ENCODE data around the gene SERF2. TPM values are rescaled to one million over a fixed set of nuclear protein-coding genes. Genes with fewer than 3 reads are reported as not detected.

The SERF2 gene
- 1,238 TPM for polyA plus RNA-seq (2013, experiment 1 of 2; ENCODE audit: insufficient read length)
- 1,340 TPM for polyA plus RNA-seq (2013, experiment 2 of 2; ENCODE audit: insufficient read length)

DNA sequence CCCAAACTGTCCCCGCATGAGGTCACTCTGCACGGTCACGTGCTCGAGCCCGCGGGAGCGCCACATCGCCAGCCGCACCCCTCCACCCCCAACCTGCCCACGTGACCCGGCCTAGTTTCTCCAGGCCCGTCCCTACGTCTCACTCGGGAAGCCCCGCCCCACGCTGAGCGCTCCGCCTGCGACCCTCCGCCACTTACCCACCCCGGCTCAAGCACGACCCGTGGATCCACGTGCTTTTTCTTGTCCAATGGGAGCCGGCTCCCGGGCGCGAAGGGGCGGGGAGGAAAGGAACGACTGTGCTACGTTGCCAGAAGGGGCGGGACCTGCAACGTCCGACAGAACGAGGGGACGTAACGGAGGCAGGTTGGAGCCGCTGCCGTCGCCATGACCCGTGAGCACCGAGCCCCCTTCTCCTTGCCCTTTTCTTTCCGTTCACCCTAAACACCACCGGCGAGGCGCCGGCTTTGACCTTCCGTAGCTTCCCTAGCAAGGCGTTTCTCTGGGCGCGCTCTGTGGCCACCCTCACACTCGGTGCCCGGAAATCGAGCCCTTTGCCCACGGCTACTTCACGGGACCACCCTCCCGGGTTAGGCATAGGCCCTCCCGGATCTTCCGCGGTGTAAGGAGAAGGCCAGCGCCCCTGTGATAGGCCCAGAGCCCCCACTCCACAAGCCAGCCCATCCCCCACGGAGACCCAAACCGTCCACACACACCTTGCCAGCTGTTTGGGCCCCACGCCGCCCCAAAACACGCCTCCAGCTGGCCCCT, at the start of gene SERF2:
SERF2 (plus strand) TSS at position 328 of the 768 bp plus-strand sequence; CDS start at position 385, 57 bp downstream.
- peak; percentile 100 for DNase-seq

GRCh38 chr15:43746245-43746902, 45.7 kb upstream of the SERF2 start, which contains the start of gene PDIA3:
PDIA3 (plus strand) TSS chr15:43746438; CDS start chr15:43746540, 102 bp downstream.
- peak; percentile 93 for DNase-seq

GRCh38 chr15:43746903-43747309, 45.2 kb upstream of the SERF2 start:
- DNase-seq = peak; percentile 45

GRCh38 chr15:43748376-43748775, 43.7 kb upstream of the SERF2 start:
- DNase-seq = peak; percentile 38

DNA sequence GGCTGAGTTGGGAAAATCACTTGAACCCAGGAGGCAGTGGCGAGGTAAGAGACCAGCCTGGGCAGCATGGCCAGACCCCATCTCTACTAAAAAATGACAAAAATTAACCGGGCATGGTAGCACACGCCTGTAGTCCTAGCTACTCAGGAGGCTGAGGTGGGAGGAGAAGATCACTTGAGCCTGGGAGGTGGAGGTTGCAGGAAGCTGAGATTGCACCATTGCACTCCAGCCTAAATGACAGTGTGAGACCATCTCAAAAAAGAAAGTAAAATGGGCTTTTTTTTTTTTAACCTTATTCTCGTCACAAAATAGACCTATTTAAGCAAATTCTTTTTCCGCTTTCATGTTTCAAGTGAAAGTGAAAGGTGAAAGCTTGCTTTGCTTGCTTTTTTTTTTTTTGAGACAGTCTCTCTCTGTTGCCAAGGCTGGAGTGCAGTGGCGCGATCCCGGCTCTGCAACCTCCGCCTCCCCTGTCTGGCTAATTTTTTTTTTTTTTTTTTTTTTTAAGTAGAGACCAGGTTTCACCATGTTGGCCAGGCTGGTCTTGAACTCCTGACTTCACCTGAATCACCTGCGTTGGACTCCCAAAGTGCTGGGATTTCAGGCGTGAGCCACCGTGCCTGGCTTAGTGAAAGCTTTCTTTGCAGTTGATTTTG, 42.3 kb upstream of the SERF2 start:
- DNase-seq = no peak

- DNase-seq = no peak
Measured at GRCh38 chr15:43751885-43752284, 40.2 kb upstream of the SERF2 start.

GRCh38 chr15:43762824-43763223, 29.3 kb upstream of the SERF2 start:
- DNase-seq = peak; percentile 67

- DNase-seq = no peak
Measured at GRCh38 chr15:43763819-43764446, 28.2 kb upstream of the SERF2 start.

GRCh38 chr15:43769584-43770228, 22.4 kb upstream of the SERF2 start:
- peak; percentile 67 for DNase-seq

DNA sequence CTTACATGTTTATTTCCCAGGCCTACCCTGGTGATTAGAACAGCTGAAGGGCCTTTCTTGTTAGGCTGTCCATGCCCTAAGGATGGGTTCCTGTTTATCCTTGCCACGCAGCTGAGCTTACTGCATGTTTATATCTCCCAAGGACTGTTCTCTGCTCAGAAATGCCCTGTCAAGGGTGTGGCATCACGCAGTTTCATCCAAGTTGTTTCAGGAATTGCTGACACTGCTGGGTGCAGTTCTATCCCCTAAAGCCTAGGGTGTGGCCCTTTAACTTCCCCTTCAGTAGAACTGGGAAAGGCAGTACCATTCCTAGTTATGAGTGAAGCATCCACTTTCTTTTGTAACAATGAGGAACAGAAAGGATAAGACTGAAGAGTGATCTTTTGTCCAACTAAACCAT, 20.3 kb upstream of the SERF2 start:
- DNase-seq = no peak

GRCh38 chr15:43772624-43773023, 19.5 kb upstream of the SERF2 start:
- DNase-seq = no peak

DNA sequence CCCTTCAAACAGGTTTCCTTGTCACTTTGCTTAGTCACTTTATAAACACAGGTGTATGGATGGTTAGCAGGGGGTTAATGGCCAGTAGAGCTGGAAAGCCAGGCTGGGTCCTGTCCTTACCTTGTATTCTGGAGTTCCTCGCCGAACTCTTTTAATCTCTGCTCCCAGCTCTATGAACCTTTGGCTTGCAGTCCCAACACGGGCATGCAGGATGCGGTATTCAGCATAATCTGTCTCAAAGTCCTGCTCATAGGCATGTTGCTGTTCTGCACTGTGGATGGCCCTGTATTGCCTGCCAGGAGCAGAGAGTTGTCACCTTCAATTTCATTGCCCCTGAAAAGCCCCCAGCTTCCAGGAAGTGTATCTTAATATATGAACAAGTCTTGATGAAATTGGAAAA, 18.1 kb upstream of the SERF2 start:
- no peak for DNase-seq

DNA sequence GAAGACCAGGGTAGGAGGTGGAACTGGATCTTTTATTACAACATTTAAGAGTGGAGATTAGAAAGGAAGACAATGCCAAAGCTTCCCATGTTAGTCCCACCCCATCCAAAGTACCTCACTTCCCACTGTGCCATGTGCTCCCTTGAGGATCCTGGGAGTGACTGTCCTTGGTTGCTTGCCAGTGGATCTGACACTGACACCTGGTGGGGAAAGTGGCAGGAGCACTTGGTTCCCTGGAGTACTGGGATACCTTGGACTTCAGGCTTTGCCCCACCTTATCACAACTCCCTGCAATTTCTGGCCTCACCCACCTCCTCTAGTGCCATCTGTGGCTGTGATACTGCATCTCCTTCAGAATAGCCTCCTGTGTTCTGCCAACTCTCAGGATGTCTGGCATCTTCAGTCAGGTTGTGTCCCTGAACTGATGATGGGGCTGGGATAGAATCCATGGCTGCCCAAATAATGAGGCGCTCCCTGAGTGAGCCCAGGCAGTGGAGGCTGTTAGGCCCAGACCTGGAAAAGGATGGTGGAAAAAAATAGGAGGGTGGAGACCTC, 16.6 kb upstream of the SERF2 start:
- DNase-seq = peak; percentile 62

- DNase-seq = no peak
Measured at GRCh38 chr15:43776101-43776717, 15.9 kb upstream of the SERF2 start.

DNA sequence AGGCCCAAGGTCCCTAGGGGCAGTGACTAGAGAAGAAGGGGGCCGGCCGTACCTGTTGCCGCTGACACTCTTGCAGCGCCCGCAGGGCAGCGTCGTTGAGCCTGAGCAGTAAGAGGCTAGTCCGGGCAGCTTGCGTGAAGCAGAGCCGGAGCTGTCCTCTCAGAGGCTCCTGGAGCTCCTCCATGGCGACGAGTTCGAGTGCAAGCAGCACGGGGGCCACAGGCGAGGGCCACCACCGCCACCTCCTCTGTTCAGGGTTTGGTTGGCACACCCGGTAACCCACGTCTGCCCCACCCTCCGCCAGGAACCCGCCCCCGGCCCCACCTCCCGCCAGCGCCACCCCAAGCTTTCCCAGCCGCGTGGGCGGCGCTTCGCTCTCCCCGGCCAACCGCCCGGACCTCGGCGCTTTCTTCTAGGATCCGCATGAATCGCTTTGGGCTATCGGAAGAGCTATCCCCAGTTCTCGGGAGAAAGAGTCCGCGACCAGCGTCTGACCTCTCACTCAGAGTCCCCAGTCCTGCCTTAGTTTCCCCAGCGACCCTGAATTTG, 15.3 kb upstream of the SERF2 start, which contains the start of gene ELL3:
ELL3 (minus strand) TSS at position 249 of the 549 bp plus-strand sequence; CDS start at position 184, 65 bp downstream.
- peak; percentile 66 for DNase-seq

GRCh38 chr15:43777267-43777914, 14.7 kb upstream of the SERF2 start:
- DNase-seq = peak; percentile 70

DNA sequence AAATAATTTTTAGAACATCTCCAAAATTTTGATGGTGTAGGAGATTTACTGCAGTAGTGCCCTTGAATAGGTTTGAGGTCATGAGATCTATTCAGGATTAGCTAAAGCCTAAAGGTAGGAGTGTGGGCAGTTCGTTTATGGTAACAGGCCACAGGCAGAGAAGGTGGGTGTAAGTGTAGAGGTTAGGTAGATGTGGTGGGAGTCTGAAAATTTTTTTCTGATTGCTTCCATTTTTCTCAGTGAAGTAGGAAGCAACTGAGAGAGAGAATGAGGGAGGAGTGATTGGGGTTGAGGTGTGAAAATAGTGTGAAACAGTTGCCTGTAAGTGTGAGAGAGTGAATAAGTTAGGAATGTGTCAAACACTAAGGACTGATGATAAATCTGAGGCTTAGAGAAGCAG, 13.1 kb upstream of the SERF2 start:
- DNase-seq = no peak

- no peak for DNase-seq
Measured at GRCh38 chr15:43789409-43789808, 2.7 kb upstream of the SERF2 start.

- peak; percentile 41 for DNase-seq
Measured at GRCh38 chr15:43792761-43793476, 799 bp downstream of the SERF2 start.

DNA sequence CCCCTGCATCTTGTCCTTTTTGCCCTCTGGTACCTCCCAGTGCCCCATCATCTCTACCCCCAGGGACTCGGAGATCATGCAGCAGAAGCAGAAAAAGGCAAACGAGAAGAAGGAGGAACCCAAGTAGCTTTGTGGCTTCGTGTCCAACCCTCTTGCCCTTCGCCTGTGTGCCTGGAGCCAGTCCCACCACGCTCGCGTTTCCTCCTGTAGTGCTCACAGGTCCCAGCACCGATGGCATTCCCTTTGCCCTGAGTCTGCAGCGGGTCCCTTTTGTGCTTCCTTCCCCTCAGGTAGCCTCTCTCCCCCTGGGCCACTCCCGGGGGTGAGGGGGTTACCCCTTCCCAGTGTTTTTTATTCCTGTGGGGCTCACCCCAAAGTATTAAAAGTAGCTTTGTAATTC, 1.5 kb downstream of the SERF2 start:
- DNase-seq = no peak

All from fibroblast of skin of scalp (primary cell).